NCI-H69 (cell line): Measurements from ENCODE around the gene BPIFB3.

Source experiments
- DNase-seq: peaks from one replicate; lab custom pipeline; 2025; lab: John Stamatoyannopoulos, UW

Gene BPIFB3

DNA sequence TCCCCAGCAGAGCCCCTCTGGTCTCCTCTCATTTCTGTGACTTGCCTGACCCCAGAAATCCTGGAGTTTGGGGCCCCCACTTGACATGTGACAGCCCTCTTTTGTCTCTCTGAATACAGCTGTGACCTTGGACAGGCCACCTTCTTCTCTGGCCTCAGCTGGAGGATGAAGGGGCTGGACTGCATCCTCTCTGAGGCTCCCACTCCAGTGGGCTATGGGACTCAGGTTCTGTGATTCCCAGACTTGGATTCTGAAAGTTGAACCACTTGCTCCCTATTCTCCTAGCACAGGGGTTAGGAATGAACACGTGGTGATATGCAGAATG lies 9.1 kb downstream of the BPIFB3 start:
- DNase-seq: no peak

DNA sequence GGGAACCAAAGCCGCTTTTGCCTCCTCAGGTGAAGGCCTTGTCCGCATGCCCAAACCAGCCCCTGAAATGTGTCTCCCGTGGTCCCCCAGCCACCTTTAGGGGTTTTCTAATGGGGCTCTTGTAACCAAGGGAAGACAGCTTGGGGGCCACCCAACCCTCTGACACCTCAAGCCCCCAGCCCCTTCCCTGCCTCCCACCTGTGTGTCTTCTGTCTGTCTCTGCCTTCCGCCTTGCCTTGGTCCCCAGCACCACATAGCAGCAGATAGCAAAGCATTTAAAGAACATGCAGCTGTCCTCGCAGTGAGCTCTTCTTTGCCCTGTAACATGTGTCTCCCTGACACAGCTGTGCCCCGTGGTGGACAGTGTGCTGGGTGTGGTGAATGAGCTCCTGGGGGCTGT lies 9.6 kb downstream of the BPIFB3 start:
- DNase-seq: no peak

DNA sequence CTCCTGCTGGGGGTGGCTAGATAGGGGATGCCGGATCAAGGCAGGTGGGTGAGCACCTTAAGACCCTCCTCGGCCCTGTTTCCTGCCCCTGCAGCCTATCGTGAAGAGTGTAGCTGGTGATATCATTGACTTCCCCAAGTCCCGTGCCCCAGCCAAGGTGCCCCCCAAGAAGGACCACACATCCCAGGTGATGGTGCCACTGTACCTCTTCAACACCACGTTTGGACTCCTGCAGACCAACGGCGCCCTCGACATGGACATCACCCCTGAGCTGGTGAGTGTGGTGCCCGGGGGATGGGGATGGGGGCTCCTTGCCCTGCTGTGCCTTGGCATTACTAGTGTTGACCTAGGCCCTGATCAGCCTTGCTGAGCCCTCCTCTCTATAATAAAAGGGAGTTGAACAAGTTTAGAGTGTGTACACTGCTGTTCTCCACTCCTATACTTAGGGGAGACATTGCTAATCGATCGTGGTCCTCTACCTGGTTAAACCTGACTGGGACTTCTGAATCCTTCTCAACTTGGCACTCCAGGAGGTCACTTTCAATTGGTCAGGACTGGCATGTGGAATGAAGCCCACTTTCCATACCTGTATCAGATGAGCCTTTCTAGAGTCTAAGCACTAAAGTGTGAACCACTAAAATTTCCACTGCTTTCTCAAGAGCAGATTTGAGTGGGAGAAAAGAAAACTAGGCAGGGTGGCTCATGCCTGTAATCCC lies 11.0 kb downstream of the BPIFB3 start:
- no peak for DNase-seq

DNA sequence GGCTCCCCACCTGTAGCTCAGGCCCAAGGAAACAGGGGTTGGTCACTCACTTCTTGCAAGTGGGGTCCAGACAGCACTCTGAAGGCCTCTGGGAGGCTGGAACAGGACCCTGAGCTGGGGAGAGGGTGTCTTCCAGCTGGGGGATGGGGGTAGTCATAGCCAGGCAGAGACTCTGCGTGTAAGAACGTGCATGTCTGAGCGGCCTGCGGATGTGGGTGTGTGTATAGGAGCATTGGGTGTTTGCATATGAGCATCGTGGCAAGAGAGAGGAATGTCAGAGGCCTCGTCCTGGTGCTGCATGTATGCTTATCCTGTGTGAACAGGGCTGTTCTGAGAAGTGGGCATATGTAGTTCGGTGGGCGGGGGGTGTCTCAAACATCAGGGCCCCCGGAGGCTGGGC lies 12.1 kb downstream of the BPIFB3 start:
- DNase-seq: no peak

DNA sequence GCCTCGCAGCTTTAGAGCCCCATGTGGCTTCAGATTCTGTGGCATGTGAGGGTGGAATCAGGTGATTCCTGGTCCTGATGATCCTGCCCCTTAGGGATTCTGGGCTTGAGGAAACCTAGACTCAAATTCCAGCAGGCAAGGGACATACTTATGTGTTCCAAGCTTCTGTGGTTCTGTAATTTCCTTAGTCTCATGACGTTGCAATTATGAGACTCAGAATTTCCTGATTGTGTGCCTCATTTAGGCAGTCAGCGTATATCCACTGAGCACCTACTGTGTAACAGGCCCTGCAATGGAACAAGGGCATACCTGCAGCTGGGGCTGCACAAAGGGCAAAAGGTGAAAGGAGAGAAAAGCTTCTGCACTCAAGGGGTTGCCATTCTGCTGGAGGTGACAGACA lies 14.1 kb downstream of the BPIFB3 start:
- no peak for DNase-seq

DNA sequence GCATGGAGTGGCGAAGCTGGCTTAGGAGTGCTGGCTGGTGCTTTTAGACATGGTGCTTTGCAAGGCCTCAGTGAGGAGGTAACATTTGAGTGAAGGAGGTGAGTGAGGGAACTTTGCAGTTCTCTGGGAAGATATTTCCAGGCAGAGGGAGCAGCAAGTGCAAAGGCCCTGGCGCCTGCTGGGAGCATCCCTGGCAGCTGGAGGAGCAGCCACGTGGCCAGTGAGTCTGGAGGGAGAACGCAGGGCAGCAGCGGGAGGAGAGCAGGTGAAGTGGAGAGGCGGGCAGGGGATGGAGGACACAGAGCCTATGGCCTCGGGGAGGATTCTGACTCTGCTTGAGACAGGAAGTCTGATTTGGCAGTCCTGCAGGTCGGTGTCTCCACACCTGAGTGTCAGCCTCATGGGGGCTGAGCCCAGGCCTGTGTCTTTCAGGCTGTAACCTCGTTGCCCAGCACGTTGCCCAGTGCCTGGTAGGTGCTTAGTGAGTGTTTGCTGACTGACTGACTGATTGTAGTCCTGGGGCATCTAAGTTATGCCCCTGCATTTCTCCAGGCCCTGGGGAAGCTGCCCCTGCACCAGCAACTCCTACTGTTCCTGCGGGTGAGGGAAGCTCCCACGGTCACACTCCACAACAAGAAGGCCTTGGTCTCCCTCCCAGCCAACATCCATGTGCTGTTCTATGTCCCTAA lies 14.7 kb downstream of the BPIFB3 start:
- no peak for DNase-seq

DNA sequence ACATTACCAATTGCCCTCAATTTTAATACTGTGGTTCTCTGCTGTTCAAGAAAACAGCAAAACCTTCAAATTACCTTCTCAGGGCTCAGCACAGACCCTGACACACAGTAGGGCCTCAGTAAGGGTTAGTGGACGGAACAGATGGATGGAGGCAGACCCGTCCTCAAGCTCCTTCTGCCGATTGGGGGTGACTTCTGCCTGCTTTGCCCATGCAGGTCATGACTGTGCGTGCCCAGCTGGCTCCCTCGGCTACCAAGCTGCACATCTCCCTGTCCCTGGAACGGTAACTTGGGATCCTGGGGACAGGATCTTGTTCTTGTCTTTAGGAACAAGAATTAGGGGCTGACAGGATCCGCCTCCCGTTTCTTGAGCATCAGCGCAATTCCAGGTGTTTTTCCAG lies 16.0 kb downstream of the BPIFB3 start:
- DNase-seq: no peak

DNA sequence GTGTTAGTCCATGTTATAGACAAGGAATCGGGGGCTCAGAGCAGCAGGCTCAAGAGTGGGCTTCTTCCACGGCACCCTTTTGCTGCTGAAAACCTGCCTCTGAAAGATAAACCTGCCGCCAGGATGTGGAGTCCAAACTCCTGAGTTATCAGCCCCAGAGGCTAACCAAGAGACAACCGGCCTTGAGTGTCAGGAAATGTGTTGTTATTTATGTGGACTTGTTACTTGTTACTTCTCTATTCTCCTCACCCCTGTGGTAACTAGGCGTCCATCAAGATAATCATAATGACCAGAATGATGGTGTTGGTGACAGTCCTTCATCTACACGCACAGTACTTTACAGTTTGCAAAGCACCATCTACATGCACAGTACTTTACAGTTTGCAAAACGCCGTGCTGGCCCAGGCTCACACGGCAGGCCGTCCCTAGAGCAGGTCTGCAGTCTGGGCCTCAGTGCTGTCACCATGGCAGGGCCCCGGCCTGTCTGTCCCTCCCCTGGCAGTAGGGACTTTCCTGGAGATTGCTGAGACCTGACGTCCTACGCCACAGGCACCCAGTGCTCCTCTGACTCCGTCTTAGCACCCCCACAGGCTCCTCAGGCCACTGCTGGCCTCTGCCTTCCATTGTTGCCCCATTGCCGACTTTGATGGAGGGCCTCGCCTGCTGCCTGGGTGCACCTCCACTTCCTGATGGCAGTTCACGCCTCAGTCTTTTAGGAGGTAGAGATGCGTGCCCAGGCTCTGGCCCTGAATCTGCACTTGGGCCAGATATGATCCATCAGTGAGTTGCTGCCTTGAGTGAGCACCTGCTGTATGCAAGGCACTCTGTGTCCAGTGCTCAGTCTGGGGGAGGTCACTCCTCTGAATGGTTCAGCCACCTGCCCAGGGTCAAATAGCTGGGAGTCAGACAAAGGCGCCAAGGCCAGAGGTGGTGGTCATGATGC lies 16.7 kb downstream of the BPIFB3 start:
- no peak for DNase-seq

DNA sequence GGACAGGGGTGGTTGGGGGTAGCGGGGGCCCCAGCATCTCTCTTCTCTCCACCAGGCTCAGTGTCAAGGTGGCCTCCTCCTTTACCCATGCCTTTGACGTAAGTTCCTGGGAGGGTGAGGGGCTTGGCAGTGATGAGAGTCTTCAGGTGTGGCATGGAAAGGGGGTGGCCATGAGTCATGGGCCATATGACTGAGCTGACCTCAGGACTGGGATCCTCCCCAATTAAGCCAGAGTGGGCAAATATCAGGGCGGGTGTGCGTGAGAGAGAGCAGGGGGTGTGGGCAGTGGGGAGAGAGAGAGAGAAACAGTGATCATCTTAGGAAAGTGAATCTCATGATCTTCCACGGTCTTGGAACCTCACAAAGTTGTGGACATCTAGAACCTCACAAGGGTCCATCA lies 17.5 kb downstream of the BPIFB3 start:
- DNase-seq: no peak

DNA sequence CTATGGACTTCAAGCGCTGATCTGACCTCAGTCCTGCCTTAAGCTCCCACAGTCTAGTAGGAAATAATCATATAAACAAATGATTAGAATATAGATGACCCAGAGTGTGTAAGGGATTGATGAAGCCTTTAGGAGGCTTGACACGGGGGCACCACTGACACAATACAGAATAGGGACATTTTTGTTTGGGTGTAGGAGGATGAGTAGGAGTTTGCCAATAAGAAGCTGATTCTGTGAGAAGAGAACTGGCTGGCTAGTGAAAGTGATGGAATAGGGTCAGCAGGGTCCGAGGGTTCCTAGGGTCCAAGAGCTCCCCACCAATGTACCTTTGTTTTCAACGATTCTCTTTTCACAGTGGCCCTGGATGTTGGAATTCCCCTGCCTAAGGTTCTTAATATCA lies 18.7 kb downstream of the BPIFB3 start:
- no peak for DNase-seq

DNA sequence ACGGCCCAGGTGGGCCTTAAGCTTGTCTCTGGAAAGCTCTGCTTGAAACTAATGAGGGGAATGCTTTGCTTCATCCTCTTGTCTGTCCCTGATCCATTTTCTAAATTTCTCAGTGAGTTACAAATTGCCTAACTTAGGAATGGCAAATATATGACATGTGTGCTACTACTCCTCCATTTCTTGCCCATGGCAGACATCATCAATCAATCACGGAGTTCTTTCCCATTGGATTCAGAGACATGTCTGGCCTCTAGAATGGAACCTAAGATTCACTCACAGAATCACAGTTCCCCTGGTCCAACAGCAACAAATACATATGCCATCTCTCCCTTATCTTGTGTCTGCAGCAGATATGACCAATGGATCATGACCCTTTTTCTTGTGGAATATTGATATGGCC lies 19.1 kb downstream of the BPIFB3 start:
- no peak for DNase-seq

DNA sequence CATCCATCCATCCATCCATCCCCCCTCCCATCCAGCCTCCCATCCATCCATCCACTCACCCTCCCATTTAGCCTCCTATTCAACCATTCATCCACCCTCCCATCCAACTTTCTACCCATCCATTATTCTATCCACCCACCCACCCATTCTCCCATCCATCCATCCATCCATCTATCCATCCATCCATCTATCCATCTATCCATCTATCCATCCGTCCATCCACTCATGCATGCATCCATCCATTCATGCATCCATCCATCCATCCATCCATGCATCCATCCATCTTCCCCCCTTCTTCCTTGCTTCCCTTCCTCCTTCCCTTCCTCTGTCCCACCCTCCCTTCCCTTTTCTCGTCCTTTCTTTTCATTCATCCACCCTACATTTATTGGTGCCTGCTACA lies 21.0 kb downstream of the BPIFB3 start:
- DNase-seq: no peak

DNA sequence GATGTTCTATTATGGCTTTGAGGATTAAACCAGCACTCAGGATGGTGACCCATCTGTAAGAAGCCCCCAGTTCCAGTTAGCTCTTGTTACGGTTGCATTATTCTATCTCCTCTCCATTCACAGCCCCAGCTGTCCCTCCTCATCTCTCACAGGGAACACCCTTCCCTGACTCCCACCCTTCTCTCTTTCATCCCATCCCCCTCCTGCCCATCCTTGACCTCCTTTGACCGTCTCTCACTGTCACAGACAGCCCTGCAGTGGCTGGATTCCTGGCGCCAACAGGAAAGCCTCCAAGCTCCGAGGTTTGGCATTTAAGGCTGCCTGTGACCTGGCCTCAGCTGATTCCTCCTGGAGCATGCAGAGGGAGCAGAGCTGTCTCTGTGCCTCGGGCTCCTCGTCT lies 21.6 kb downstream of the BPIFB3 start:
- DNase-seq: no peak

DNA sequence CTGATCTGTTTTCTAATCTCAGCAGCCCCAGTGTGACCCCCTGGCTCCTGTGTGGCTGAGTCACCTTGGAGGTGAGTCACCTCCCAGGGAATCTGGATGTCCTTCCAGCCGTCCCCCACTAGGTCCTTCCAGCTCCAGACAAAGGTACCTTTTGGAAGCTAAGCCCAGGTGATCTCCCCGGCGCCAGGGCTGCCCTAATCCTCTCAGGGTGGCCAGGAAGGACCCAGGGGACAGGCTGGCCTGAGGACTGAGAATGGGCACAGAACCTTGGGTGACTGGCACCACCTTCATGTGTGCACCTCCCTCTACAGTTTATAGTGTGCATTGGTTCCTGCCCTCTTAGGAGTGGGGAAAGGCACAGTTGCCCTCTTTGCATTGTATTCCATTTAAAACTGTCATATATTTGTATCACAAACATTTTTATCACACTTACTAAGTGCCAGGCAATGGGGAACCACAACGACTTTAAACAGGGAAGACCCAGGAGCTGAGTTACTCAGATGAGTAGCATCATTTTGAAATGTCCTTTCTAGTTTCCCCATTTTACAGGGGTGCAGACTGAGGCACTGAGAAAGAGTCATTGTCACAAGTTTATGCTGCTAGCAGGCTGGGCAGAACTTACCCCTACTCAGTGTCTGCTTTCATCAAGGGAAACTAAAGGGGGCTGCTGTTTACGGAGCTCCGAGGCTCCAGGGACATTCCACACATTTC lies 23.1 kb downstream of the BPIFB3 start:
- DNase-seq: no peak

DNA sequence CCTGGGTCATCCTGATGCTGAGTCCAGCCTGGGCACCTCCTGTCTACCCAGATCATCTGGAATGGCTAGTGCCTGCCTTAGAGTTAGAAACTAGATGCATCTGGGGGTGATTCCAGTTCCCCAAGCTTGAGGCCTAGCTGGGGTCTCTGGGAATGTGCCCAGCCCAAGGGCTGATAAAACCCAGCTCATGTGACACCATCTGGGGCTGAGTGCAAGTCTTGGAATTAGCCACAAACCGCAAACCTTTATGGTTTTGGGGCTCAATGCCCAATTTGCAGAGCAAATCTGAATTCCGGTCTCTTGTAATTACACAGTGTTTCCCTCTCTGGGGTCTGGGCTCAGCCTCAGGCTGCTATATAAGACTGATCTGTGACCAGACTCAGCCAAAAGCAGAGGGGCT lies 25.6 kb downstream of the BPIFB3 start, which contains the start of gene BPIFB4:
BPIFB4 (plus strand) TSS at position 385 of the 400 bp plus-strand sequence. CDS start 1,884 bp downstream, outside the sequence.
- DNase-seq: no peak

DNA sequence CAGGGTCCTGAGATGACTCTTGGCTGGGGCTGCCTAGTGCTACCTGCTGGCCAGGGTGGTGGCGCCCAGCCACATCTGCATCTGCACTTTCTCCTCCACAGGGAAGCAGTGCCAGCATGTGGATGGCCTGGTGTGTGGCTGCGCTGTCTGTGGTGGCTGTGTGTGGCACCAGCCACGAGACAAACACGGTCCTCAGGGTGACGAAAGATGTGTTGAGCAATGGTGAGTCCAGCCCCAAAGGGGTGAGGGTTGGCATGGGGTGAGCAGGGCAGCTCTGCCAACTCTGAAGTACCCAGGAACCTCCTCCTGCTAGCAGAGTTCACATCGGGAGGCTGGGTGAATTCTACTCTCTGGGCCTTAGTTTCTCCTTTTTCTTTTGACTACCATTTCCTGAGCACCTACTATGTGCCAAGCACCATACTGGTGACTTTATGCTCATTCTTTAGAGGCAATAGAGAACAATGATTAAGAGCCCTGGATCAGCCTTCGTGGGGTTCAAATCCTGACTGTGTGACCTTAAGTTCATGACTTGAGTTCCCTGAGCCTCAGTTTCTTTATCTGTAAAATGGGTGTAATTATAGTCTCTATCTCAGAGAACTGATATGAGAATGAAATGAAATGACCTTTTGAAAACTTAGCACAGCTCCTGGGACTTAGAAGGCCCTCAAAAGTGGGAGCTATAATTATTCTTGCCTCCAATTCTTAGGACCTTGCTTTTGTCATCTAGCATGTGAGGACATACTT lies 27.9 kb downstream of the BPIFB3 start:
- no peak for DNase-seq

DNA sequence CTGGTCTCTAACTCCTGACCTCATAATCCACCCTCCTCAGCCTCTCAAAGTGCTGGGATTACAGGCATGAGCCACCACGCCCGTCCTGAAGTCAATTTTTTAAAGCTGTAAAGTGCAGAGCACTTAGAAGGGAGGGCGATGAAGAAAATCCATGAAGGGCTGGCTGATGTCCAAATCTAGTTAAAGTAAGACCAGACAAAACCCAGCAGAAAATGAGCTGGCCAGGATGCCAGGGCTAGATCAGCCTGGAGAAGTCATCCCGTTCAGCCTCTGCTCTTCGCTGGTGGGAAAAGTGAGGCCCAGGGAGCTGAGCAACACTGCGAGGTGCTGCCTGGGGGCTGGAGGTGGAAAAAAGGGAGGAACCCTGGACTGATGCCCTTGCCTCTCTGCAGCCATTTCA lies 28.8 kb downstream of the BPIFB3 start:
- DNase-seq: no peak

DNA sequence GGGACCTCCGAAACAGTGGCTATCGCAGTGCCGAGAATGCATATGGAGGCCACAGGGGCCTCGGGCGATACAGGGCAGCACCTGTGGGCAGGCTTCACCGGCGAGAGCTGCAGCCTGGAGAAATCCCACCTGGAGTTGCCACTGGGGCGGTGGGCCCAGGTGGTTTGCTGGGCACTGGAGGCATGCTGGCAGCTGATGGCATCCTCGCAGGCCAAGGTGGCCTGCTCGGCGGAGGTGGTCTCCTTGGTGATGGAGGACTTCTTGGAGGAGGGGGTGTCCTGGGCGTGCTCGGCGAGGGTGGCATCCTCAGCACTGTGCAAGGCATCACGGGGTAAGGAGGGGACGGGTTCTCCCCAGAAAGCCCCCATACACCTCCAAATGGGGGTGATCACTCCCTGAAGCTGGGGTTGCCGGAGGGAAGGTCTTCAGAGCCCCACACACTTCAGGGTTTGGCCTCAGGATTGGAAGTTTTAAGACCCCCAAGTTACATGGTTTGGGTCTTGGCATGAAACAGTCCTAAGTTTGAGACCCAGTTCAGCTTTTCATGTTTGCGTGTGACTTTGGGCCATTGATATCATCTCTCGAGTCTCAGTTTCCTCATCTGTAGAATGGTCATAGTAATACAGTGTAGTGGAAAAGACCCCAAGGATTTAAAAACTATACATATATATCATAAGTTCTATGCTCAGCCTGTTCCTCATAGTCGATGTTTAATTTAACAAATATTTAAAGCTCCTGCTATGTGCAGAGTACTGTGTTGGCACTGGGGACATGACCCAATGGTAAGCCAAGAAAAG lies 30.0 kb downstream of the BPIFB3 start:
- no peak for DNase-seq

DNA sequence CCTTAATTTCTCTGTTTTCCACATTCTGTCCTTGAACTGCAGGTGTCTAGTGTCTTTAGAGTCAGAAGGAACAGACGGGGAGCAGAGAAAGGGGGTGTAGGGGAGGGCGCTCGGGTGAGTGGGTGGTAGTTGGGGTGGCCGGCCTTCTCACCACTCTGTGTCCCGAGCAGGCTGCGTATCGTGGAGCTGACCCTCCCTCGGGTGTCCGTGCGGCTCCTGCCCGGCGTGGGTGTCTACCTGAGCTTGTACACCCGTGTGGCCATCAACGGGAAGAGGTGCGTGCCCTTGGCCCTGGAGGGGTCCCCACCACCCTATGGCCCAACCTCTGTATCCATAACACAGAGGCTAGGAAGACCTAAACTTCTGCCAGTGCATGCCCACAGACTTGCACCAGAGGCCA lies 31.0 kb downstream of the BPIFB3 start:
- DNase-seq: no peak

DNA sequence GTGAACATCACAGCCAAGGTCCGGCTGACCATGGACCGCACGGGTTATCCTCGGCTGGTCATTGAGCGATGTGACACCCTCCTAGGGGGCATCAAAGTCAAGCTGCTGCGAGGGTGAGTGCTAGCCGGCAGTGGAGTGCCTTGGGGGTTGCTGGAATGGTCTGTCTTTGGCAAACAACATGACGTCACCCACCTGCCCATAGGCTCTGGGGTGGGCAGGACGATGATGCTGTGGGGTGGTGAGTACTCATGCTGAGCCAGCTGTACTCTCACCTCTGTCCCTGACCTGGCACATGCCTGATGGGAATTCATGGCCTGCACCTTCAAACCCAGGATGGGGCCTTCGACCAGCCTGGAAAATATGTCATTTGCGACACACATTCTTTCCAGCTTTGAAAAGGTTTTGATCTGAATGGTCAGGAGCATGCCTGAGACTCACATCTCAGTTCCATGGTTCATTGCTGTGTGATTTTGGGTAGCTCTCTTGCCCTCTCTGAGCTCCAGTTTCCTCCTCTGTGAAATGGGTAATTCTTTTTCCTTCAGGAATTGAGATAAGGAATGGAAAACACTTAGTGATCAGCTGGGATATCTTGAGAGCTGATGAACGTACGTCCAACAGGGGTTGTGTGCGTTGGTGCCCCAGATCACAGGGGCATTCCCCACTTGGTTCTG lies 32.5 kb downstream of the BPIFB3 start:
- DNase-seq: no peak
